Measurements from ENCODE around the gene NEBL.

NEBL gene

DNA sequence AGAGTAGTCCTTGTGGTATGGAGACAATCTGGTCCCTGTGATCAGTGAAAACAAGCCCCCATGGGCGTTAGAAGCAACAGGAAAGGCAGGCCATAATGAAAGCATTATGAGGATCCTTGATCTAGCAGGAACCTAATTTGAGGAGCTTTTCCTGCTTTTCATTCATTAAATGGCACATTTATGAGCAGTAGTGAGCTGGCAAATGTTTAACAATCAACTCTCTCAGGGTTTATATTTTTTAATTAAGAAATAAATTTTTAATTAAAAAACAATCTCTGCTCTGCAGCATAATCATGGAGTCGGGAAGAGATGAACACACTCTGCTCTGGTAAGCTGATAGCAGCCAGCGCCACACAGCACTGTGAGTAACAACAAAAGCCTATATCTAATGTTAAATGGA lies 11.3 kb upstream of the NEBL start:
- TF ChIP-seq POLR2A (IDR thresholded peaks at IDR 0.05; ENCODE audit: low read depth, low read length) (no peak), SPI1 (IDR thresholded peaks at IDR 0.05; ENCODE audit: low read depth, low read length) (no peak), POU2F2 (IDR thresholded peaks at IDR 0.05; ENCODE audit: low read depth, low read length) (no peak), PAX5 (IDR thresholded peaks at IDR 0.05; ENCODE audit: insufficient read depth, low read length, severe bottlenecking) (no peak), POLR2AphosphoS5 (IDR thresholded peaks at IDR 0.05; ENCODE audit: low read depth, low read length) (no peak), TAF1 (IDR thresholded peaks at IDR 0.05; ENCODE audit: low read depth, low read length) (no peak)
- DNase-seq (ENCODE audit: insufficient read length, low spot score) (no peak), FAIRE-seq (no peak)

DNA sequence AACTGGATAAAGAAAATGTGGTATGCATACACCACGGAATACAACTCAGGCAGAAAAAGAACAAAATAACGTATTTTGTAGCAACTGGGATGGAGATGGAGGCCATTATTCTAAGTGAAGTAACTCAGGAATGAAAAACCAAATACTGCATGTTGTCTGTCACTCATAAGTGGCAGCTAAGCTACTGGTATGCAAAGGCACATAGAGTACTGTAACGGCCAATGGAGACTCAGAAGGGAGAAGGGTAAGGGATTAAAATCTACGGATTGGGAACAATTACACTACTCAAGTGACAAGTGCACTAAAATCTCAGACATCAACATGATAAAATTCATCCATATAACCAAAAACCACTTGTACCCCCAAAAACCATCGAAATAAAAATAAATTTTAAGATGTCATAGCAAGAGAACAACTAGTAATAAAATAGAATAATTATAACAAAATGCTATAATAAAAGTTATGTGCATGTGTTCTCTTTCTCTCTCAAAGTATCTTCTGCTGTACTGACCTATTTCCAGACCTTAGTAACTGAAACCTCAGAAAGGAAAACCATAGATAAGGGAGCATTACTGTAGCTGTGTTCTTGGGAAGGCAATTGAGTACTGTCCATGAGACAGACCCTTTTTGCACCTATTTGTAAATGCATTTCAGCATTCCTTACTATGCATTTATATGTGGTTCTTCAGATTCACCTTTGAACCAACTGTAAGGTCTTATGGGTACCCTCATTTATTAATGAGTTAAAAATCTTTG lies 6.7 kb upstream of the NEBL start:
- FAIRE-seq (no peak), DNase-seq (ENCODE audit: insufficient read length, low spot score) (no peak)
- no peak for TF ChIP-seq PAX5 (IDR thresholded peaks at IDR 0.05; ENCODE audit: insufficient read depth, low read length, severe bottlenecking)
- no peak for TF ChIP-seq POLR2A (IDR thresholded peaks at IDR 0.05; ENCODE audit: low read depth, low read length)

DNA sequence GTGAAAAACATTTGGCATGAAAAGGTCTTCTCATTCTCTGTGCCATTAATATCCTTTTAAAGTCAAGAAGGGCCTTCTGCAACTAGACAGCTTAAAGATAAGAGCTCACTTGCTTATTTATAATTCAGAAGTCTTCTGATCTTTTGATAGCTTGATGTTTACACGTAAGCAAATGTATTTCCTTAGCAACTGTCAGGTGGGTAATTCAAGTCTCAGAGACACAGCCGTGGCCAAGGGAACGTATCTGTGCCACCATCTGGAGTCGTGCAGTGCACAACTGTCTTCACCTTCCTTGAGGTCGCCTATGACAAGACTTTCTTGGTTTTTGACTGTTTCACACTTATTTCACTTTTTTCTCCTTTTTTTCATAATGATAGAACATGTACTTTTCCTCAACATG lies 4.0 kb upstream of the NEBL start:
- TF ChIP-seq POLR2AphosphoS5 (IDR thresholded peaks at IDR 0.05; ENCODE audit: low read depth, low read length) (no peak), SPI1 (IDR thresholded peaks at IDR 0.05; ENCODE audit: low read depth, low read length) (no peak), POU2F2 (IDR thresholded peaks at IDR 0.05; ENCODE audit: low read depth, low read length) (no peak), PAX5 (IDR thresholded peaks at IDR 0.05; ENCODE audit: insufficient read depth, low read length, severe bottlenecking) (no peak), POLR2A (IDR thresholded peaks at IDR 0.05; ENCODE audit: low read depth, low read length) (no peak), TAF1 (IDR thresholded peaks at IDR 0.05; ENCODE audit: low read depth, low read length) (no peak)
- FAIRE-seq (no peak), DNase-seq (ENCODE audit: insufficient read length, low spot score) (no peak)

DNA sequence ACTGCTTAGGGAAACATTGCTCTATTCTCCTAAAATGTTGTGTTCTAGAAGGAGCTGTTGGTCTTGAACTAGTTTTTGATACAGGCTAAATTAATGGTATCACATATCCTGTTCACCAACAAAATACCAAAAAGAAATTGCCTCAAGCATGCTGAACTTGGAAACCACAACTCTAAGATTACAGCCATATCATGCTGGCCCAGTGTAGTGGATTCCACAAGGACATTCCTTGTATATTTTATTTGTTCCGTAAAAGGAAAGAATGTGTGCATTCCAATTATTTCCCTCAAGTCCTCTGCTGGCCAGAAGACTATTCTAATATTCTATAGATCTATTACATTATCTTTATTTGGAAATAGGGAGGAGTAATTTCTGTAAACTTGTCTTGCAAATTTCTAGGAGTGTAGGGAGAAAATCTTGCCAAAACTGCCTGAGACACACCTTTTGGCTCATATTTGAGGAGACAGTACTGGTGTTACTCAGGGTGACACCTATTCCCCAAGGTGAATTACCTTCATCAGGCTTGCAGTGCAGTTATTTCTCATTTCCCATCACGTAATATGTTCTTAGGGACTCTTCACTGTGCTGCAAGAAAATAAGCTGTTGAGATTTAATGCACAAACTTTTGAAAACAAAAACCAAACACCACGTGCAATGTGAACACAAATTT lies 1.9 kb upstream of the NEBL start:
- FAIRE-seq (no peak), DNase-seq (ENCODE audit: insufficient read length, low spot score) (no peak)
- TF ChIP-seq TAF1 (IDR thresholded peaks at IDR 0.05; ENCODE audit: low read depth, low read length) (no peak), POLR2A (IDR thresholded peaks at IDR 0.05; ENCODE audit: low read depth, low read length) (no peak), SPI1 (IDR thresholded peaks at IDR 0.05; ENCODE audit: low read depth, low read length) (no peak), POU2F2 (IDR thresholded peaks at IDR 0.05; ENCODE audit: low read depth, low read length) (no peak)

DNA sequence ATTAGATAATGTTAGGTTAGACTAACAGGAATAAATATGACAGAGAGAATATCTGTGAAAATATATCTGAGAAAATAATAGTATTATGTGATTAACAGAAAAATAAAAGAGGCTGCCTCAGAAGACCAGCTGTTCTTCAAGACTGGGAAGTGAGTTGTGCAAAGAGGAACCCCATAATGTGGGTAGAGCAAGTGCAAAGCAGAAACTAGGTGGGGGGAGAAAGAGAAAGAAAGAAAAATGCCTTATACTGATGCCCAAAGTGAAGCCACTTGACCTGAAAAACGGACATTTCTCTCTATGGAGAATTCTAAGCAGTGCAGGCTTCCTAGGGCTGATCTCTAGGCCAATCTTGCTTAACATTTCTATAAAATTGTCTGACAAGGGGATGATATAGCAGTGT lies 3.8 kb downstream of the NEBL start:
- no peak for FAIRE-seq

DNA sequence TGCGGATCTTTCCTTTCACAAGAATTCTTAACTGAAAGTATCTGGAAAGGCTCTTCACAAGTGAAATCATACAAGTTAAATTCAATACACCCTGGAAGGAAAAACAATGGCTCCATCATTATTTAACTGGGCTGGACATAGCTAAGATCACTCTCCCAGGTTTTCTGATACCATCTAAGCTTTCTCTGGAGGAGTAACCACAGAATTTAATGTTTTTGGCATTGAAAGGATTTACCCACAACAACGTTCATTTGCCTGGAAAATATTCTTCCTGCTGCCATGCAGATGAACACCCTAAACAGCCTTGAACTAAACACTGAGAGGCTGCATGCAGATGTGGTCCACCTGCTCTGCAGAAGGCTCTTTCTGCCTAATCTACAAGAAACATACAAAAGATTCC lies 4.3 kb downstream of the NEBL start:
- FAIRE-seq (no peak), DNase-seq (ENCODE audit: insufficient read length, low spot score) (no peak)
- TF ChIP-seq POLR2A (IDR thresholded peaks at IDR 0.05; ENCODE audit: low read depth, low read length) = no peak
- no peak for TF ChIP-seq POU2F2 (IDR thresholded peaks at IDR 0.05; ENCODE audit: low read depth, low read length)
- no peak for TF ChIP-seq PAX5 (IDR thresholded peaks at IDR 0.05; ENCODE audit: insufficient read depth, low read length, severe bottlenecking)
- TF ChIP-seq TAF1 (IDR thresholded peaks at IDR 0.05; ENCODE audit: low read depth, low read length) = no peak
- no peak for TF ChIP-seq POLR2AphosphoS5 (IDR thresholded peaks at IDR 0.05; ENCODE audit: low read depth, low read length)

More for the DNA sequence above, 3.8 kb downstream of the NEBL start:
- no peak for DNase-seq (ENCODE audit: insufficient read length, low spot score)
- TF ChIP-seq POLR2AphosphoS5 (IDR thresholded peaks at IDR 0.05; ENCODE audit: low read depth, low read length) (no peak), POLR2A (IDR thresholded peaks at IDR 0.05; ENCODE audit: low read depth, low read length) (no peak), POU2F2 (IDR thresholded peaks at IDR 0.05; ENCODE audit: low read depth, low read length) (no peak), SPI1 (IDR thresholded peaks at IDR 0.05; ENCODE audit: low read depth, low read length) (no peak), PAX5 (IDR thresholded peaks at IDR 0.05; ENCODE audit: insufficient read depth, low read length, severe bottlenecking) (no peak), TAF1 (IDR thresholded peaks at IDR 0.05; ENCODE audit: low read depth, low read length) (no peak)

DNA sequence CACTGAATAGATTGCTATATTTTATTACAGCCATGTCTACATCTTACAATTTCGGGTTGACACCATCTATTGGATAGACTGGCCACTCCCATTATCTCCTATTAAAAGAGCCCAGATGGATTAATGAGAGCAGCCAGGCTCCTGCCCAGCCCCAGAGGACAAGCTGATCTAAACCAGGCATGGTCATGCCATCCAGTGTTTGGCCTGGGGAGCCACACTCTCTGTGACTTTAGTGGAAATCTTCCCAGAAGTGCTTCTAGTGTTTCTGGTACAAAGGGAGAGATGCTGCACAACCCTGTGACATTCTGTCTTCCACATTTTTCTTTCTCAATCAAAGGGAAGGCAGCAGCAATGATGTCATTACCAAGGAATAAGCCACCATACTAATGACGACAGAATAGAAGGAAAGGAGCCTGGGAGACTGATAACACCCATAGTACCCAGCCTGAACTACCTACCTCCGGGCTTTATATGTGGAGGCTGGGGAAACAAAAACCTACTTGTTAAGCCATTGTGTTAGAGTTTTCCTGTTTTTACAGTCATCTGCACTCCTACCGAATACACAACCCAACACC lies 5.0 kb downstream of the NEBL start:
- FAIRE-seq = no peak

DNA sequence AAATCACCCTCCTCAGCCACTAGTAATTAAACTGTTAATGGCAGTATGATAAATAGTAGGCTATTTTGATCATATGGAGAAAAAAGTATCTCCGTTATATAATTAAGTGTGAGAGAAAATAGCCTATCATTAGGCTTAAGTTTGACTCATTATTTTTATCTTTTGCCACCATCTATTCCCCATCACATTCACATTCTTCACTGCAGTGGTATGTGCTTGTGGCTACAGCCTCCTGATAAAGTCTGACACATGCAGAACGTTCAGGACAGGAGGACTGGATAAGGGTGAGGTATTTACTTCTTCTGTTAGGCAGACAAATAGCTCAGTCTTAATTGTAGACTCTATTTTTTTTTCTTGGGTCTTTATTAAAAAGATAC lies 5.8 kb downstream of the NEBL start:
- FAIRE-seq = no peak
- TF ChIP-seq PAX5 (IDR thresholded peaks at IDR 0.05; ENCODE audit: insufficient read depth, low read length, severe bottlenecking) (no peak), TAF1 (IDR thresholded peaks at IDR 0.05; ENCODE audit: low read depth, low read length) (no peak), POLR2A (IDR thresholded peaks at IDR 0.05; ENCODE audit: low read depth, low read length) (no peak)
- no peak for DNase-seq (ENCODE audit: insufficient read length, low spot score)

More for the DNA sequence above, 5.0 kb downstream of the NEBL start:
- DNase-seq (ENCODE audit: insufficient read length, low spot score) = no peak
- no peak for TF ChIP-seq POU2F2 (IDR thresholded peaks at IDR 0.05; ENCODE audit: low read depth, low read length)
- TF ChIP-seq POLR2A (IDR thresholded peaks at IDR 0.05; ENCODE audit: low read depth, low read length) = no peak
- no peak for TF ChIP-seq TAF1 (IDR thresholded peaks at IDR 0.05; ENCODE audit: low read depth, low read length)
- TF ChIP-seq PAX5 (IDR thresholded peaks at IDR 0.05; ENCODE audit: insufficient read depth, low read length, severe bottlenecking) = no peak
- no peak for TF ChIP-seq POLR2AphosphoS5 (IDR thresholded peaks at IDR 0.05; ENCODE audit: low read depth, low read length)
- TF ChIP-seq SPI1 (IDR thresholded peaks at IDR 0.05; ENCODE audit: low read depth, low read length) = no peak

DNA sequence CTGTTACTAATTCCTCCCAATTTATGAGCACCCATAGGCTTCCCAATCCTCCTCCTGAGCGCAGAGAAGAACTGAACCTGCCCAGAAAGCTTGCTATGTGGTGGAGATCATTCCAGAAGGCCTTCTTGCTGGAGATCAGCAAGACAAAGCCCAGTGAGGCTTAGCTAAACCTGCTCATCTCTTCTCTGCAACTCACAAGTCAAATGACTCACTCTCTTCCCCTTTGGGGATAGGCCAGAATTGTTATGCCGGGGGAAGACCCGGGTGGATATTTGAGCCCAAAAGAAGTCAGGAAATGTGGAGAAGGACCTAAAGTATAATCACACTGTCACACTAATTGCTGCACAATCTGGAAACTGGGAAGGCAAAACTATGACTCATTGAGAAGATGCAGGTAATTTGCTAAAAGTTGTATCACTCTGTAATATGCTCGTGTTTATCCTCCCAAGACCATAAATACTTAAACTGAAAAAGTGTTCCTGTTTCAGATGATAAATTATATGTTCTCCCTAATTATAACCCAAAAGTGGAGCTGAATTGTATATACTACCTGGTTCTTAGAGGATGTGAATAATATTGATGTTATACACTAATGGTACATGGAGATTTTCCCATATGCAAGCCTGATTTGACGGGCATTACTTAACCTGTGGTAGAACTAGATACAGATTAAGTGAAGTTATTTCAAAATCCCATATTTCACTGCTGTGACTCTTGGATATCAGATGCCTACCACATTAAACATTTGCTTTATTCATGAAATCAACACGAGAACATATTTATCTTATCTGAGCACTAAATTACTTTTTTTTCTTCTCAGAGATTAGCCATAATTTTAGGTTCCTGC lies 6.4 kb downstream of the NEBL start:
- no peak for FAIRE-seq
- TF ChIP-seq POLR2A (IDR thresholded peaks at IDR 0.05; ENCODE audit: low read depth, low read length) (no peak), PAX5 (IDR thresholded peaks at IDR 0.05; ENCODE audit: insufficient read depth, low read length, severe bottlenecking) (no peak), POU2F2 (IDR thresholded peaks at IDR 0.05; ENCODE audit: low read depth, low read length) (no peak), SPI1 (IDR thresholded peaks at IDR 0.05; ENCODE audit: low read depth, low read length) (no peak), POLR2AphosphoS5 (IDR thresholded peaks at IDR 0.05; ENCODE audit: low read depth, low read length) (no peak), TAF1 (IDR thresholded peaks at IDR 0.05; ENCODE audit: low read depth, low read length) (no peak)
- DNase-seq (ENCODE audit: insufficient read length, low spot score) = no peak
